Measurements from ENCODE around the gene COX7B2. TPM values are rescaled to one million over a fixed set of nuclear protein-coding genes. Genes with fewer than 3 reads are reported as not detected.

Gene COX7B2
- total RNA-seq, 2 experiments from 2014 or later, result not detected

- TF ChIP-seq CTCF (IDR thresholded peaks at IDR 0.05), result no peak
Measured at GRCh38 chr4:46889410-46889809, 19.6 kb downstream of the COX7B2 start.

GRCh38 chr4:46886711-46887110, 22.3 kb downstream of the COX7B2 start:
- ChIA-PET CTCF (no interaction called here), POLR2A (no interaction called here)
- H3K27me3 ChIP-seq (ENCODE audit: control insufficient read depth in 1 of 2, insufficient read depth in 2 of 2, low read length in 2 of 2), result no peaks in the 10 kb centered on the region
- no peaks in the 10 kb centered on the region for H3K36me3 ChIP-seq (ENCODE audit: insufficient read depth, low read length)
- H3K4me1 ChIP-seq (ENCODE audit: insufficient read depth, low read length), result no peaks in the 10 kb centered on the region
- H3K9me3 ChIP-seq (ENCODE audit: control insufficient read depth in 1 of 2, insufficient read depth in 1 of 2, low read length in 2 of 2), result no peaks in the 10 kb centered on the region
- DNase-seq (no peak), ATAC-seq (ENCODE audit: poor library complexity) (no peak)
- H3K36me3 Mint-ChIP-seq (ENCODE audit: low read depth), result no peaks in the 10 kb centered on the region
- no peak overlapping the region for H3K4me3 Mint-ChIP-seq
- H3K27me3 Mint-ChIP-seq, result peaks cover 6% of the 10 kb centered on the region
- no peak overlapping the region for H3K4me3 ChIP-seq (ENCODE audit: low read length)
- H3K27ac ChIP-seq (ENCODE audit: low read depth in 1 of 2, low read length in 2 of 2), result no peak overlapping the region
- H3K9me3 Mint-ChIP-seq, result peaks cover 4% of the 10 kb centered on the region
- H3K4me1 Mint-ChIP-seq (ENCODE audit: low read depth), result no peaks in the 10 kb centered on the region
- H3K27ac Mint-ChIP-seq, result no peak overlapping the region
- intact Hi-C loops (cut with DNase I, micrococcal nuclease), result no loop called here
- TF ChIP-seq CTCF (IDR thresholded peaks at IDR 0.05), result no peak

More at GRCh38 chr4:46889410-46889809, 19.6 kb downstream of the COX7B2 start:
- no peaks in the 10 kb centered on the region for H3K4me1 Mint-ChIP-seq (ENCODE audit: low read depth)
- Histone ChIP-seq H3K9me3 (ENCODE audit: control insufficient read depth in 1 of 2, insufficient read depth in 1 of 2, low read length in 2 of 2) (no peaks in the 10 kb centered on the region), H3K27ac (ENCODE audit: low read depth in 1 of 2, low read length in 2 of 2) (no peak overlapping the region), H3K4me1 (ENCODE audit: insufficient read depth, low read length) (no peaks in the 10 kb centered on the region), H3K36me3 (ENCODE audit: insufficient read depth, low read length) (no peaks in the 10 kb centered on the region), H3K4me3 (ENCODE audit: low read length) (no peak overlapping the region), H3K27me3 (ENCODE audit: control insufficient read depth in 1 of 2, insufficient read depth in 2 of 2, low read length in 2 of 2) (no peaks in the 10 kb centered on the region)
- ATAC-seq (ENCODE audit: poor library complexity) (no peak), DNase-seq (no peak)
- intact Hi-C loops (cut with DNase I, micrococcal nuclease), result no loop called here
- H3K27ac Mint-ChIP-seq, result no peak overlapping the region
- no peaks in the 10 kb centered on the region for H3K36me3 Mint-ChIP-seq (ENCODE audit: low read depth)
- H3K4me3 Mint-ChIP-seq, result no peak overlapping the region
- ChIA-PET CTCF (no interaction called here), POLR2A (no interaction called here)
- H3K27me3 Mint-ChIP-seq, result peaks cover 6% of the 10 kb centered on the region
- peaks cover 6% of the 10 kb centered on the region for H3K9me3 Mint-ChIP-seq

- Mint-ChIP-seq H3K9me3 (peaks cover 3% of the 10 kb centered on the region), H3K27ac (no peak overlapping the region), H3K4me1 (ENCODE audit: low read depth) (no peaks in the 10 kb centered on the region), H3K36me3 (ENCODE audit: low read depth) (no peaks in the 10 kb centered on the region), H3K27me3 (no peaks in the 10 kb centered on the region), H3K4me3 (no peak overlapping the region)
- Histone ChIP-seq H3K27me3 (ENCODE audit: control insufficient read depth in 1 of 2, insufficient read depth in 2 of 2, low read length in 2 of 2) (no peaks in the 10 kb centered on the region), H3K27ac (ENCODE audit: low read depth in 1 of 2, low read length in 2 of 2) (no peak overlapping the region), H3K4me3 (ENCODE audit: low read length) (no peak overlapping the region), H3K4me1 (ENCODE audit: insufficient read depth, low read length) (no peaks in the 10 kb centered on the region), H3K9me3 (ENCODE audit: control insufficient read depth in 1 of 2, insufficient read depth in 1 of 2, low read length in 2 of 2) (no peaks in the 10 kb centered on the region), H3K36me3 (ENCODE audit: insufficient read depth, low read length) (no peaks in the 10 kb centered on the region)
- ATAC-seq (ENCODE audit: poor library complexity), result no peak
- intact Hi-C loops (cut with DNase I, micrococcal nuclease), result no loop called here
- TF ChIP-seq CTCF (IDR thresholded peaks at IDR 0.05), result no peak
- POLR2A ChIA-PET, result no interaction called here
- DNase-seq, result no peak
- CTCF ChIA-PET, result no interaction called here
Measured at GRCh38 chr4:46878641-46879040, 30.4 kb downstream of the COX7B2 start.

Measured in CD4-positive, alpha-beta T cell (primary cell).